WTC11 (cell line): ENCODE measurements around the gene PDIA2.

ENCODE experiments used
- CTCF ChIP-seq: fragments of 200-600 bp; IDR thresholded peaks from 2 replicates; pipeline ENCODE4 v1.8.0; 2022; ENCODE audit warnings: antibody characterized with exemption
- NR3C1 ChIP-seq: sonication (generic); formaldehyde crosslinking; conservative IDR thresholded peaks from 2 replicates; pipeline ENCODE4 v1.8.1; 2023; ENCODE audit warnings: low read depth, mild to moderate bottlenecking, missing genetic modification reagents

GRCh38 chr16:314795-315299 lies 31.9 kb downstream of the PDIA2 start:
- no peak for TF ChIP-seq NR3C1
- no peak for TF ChIP-seq CTCF
